HUES6 (cell line): ENCODE results near the gene FUBP3.

Experiments used
- H3K27ac ChIP-seq: 2 replicates; pipeline ENCODE4 v1.7.0; 2013; ENCODE audit warnings: low read depth, mild to moderate bottlenecking, low read length, inconsistent platforms
- H3K27me3 ChIP-seq: 2 replicates; pipeline ENCODE4 v1.6.1; 2013; ENCODE audit warnings: low read length; ENCODE audit not compliant: control insufficient read depth, insufficient read depth
- H3K36me3 ChIP-seq: 2 replicates; pipeline ENCODE4 v1.6.1; 2013; ENCODE audit warnings: low read length; ENCODE audit not compliant: control insufficient read depth, insufficient read depth
- H3K4me1 ChIP-seq: 2 replicates; pipeline ENCODE4 v1.6.1; 2013; ENCODE audit warnings: low read length; ENCODE audit not compliant: control insufficient read depth, insufficient read depth
- H3K4me3 ChIP-seq: 2 replicates; pipeline ENCODE4 v1.5.1; 2013; ENCODE audit warnings: low read depth, low read length
- H3K9ac ChIP-seq: one replicate; pipeline ENCODE4 v1.6.1; 2013; ENCODE audit warnings: mild to moderate bottlenecking, low read length
- H3K9me3 ChIP-seq: 2 replicates; pipeline ENCODE4 v1.6.1; 2013; ENCODE audit warnings: low read depth, low read length; ENCODE audit not compliant: control insufficient read depth, insufficient read depth

Gene FUBP3

GRCh38 chr9:130587921-130588320 lies 8.5 kb downstream of the FUBP3 start:
- Histone ChIP-seq H3K9me3 (no peaks in the 10 kb centered on the region), H3K27me3 (no peaks in the 10 kb centered on the region), H3K9ac (no peak overlapping the region), H3K36me3 (peaks cover 19% of the 10 kb centered on the region), H3K27ac (no peak overlapping the region), H3K4me1 (no peaks in the 10 kb centered on the region; the same call in 1 of the 2 replicates), H3K4me3 (no peak overlapping the region)

- Histone ChIP-seq H3K27me3 (no peaks in the 10 kb centered on the region), H3K27ac (no peak overlapping the region), H3K4me1 (no peaks in the 10 kb centered on the region; the same call in 1 of the 2 replicates), H3K4me3 (no peak overlapping the region), H3K36me3 (peaks cover 18% of the 10 kb centered on the region), H3K9ac (no peak overlapping the region), H3K9me3 (no peaks in the 10 kb centered on the region)
These were observed 9.0 kb downstream of the FUBP3 start for GRCh38 chr9:130588416-130588815.

GRCh38 chr9:130589754-130590153 lies 10.4 kb downstream of the FUBP3 start:
- no peak overlapping the region for H3K27ac ChIP-seq
- no peak overlapping the region for H3K4me3 ChIP-seq
- H3K36me3 ChIP-seq: peaks cover 21% of the 10 kb centered on the region
- no peaks in the 10 kb centered on the region; the same call in 1 of the 2 replicates for H3K4me1 ChIP-seq
- no peak overlapping the region for H3K9ac ChIP-seq
- H3K27me3 ChIP-seq: no peaks in the 10 kb centered on the region
- no peaks in the 10 kb centered on the region for H3K9me3 ChIP-seq

- Histone ChIP-seq H3K4me3 (no peak overlapping the region), H3K4me1 (no peaks in the 10 kb centered on the region; the same call in 1 of the 2 replicates), H3K9me3 (no peaks in the 10 kb centered on the region), H3K36me3 (peaks cover 23% of the 10 kb centered on the region), H3K27me3 (no peaks in the 10 kb centered on the region), H3K27ac (peak overlapping the region; percentile 31; the same call in 1 of the 2 replicates), H3K9ac (no peak overlapping the region)
These were observed 10.9 kb downstream of the FUBP3 start for GRCh38 chr9:130590305-130590704.

GRCh38 chr9:130593020-130593419 lies 13.6 kb downstream of the FUBP3 start:
- no peaks in the 10 kb centered on the region for H3K9me3 ChIP-seq
- H3K9ac ChIP-seq: no peak overlapping the region
- H3K36me3 ChIP-seq: peaks cover 40% of the 10 kb centered on the region
- no peaks in the 10 kb centered on the region; the same call in 1 of the 2 replicates for H3K4me1 ChIP-seq
- H3K27ac ChIP-seq: no peak overlapping the region
- H3K27me3 ChIP-seq: no peaks in the 10 kb centered on the region
- H3K4me3 ChIP-seq: no peak overlapping the region

- H3K9me3 ChIP-seq: no peaks in the 10 kb centered on the region
- H3K27ac ChIP-seq: no peak overlapping the region
- H3K36me3 ChIP-seq: peaks cover 60% of the 10 kb centered on the region
- H3K4me3 ChIP-seq: no peak overlapping the region
- no peaks in the 10 kb centered on the region for H3K27me3 ChIP-seq
- H3K9ac ChIP-seq: no peak overlapping the region
- peaks cover 5% of the 10 kb centered on the region; the same call in 1 of the 2 replicates for H3K4me1 ChIP-seq
These were observed 17.9 kb downstream of the FUBP3 start for GRCh38 chr9:130597228-130597627.

- Histone ChIP-seq H3K4me1 (peaks cover 5% of the 10 kb centered on the region; the same call in 1 of the 2 replicates), H3K4me3 (no peak overlapping the region), H3K27ac (no peak overlapping the region), H3K27me3 (no peaks in the 10 kb centered on the region), H3K36me3 (peaks cover 53% of the 10 kb centered on the region), H3K9ac (no peak overlapping the region), H3K9me3 (no peaks in the 10 kb centered on the region)
These were observed 18.8 kb downstream of the FUBP3 start for GRCh38 chr9:130598188-130598587.

GRCh38 chr9:130599625-130600024 lies 20.2 kb downstream of the FUBP3 start:
- H3K27me3 ChIP-seq: no peaks in the 10 kb centered on the region
- H3K27ac ChIP-seq: no peak overlapping the region; the same call in 1 of the 2 replicates
- H3K4me3 ChIP-seq: no peak overlapping the region
- H3K4me1 ChIP-seq: peaks cover 5% of the 10 kb centered on the region; the same call in 1 of the 2 replicates
- H3K9ac ChIP-seq: no peak overlapping the region
- H3K36me3 ChIP-seq: peaks cover 62% of the 10 kb centered on the region
- H3K9me3 ChIP-seq: no peaks in the 10 kb centered on the region

- no peak overlapping the region for H3K27ac ChIP-seq
- no peaks in the 10 kb centered on the region for H3K27me3 ChIP-seq
- peaks cover 58% of the 10 kb centered on the region for H3K36me3 ChIP-seq
- no peaks in the 10 kb centered on the region for H3K9me3 ChIP-seq
- H3K4me3 ChIP-seq: no peak overlapping the region
- H3K9ac ChIP-seq: no peak overlapping the region
- H3K4me1 ChIP-seq: peaks cover 5% of the 10 kb centered on the region; the same call in 1 of the 2 replicates
These were observed 21.7 kb downstream of the FUBP3 start for GRCh38 chr9:130601100-130601499.

- Histone ChIP-seq H3K27me3 (no peaks in the 10 kb centered on the region), H3K36me3 (peaks cover 52% of the 10 kb centered on the region), H3K9ac (no peak overlapping the region), H3K27ac (no peak overlapping the region), H3K4me1 (peaks cover 5% of the 10 kb centered on the region; the same call in 1 of the 2 replicates), H3K9me3 (no peaks in the 10 kb centered on the region), H3K4me3 (no peak overlapping the region)
These were observed 24.9 kb downstream of the FUBP3 start for GRCh38 chr9:130604295-130604694.

GRCh38 chr9:130606887-130607600 lies 27.7 kb downstream of the FUBP3 start:
- no peaks in the 10 kb centered on the region for H3K9me3 ChIP-seq

More at GRCh38 chr9:130606887-130607600, 27.7 kb downstream of the FUBP3 start:
- H3K9ac ChIP-seq: no peak overlapping the region
- peaks cover 61% of the 10 kb centered on the region for H3K36me3 ChIP-seq
- no peaks in the 10 kb centered on the region for H3K27me3 ChIP-seq
- no peak overlapping the region for H3K27ac ChIP-seq
- no peak overlapping the region for H3K4me3 ChIP-seq
- H3K4me1 ChIP-seq: no peaks in the 10 kb centered on the region
